HEK293T (cell line): Measurements from ENCODE around the gene NSF.

Source experiments
- ARNT ChIP-seq: fragments of 450-650 bp; IDR thresholded peaks from 2 replicates; pipeline ENCODE4 v1.6.1; 2017; ENCODE audit warnings: mild to moderate bottlenecking
- BHLHE40 ChIP-seq: fragments of 450-650 bp; IDR thresholded peaks from 2 replicates; pipeline ENCODE4 v1.6.1; 2016; ENCODE audit warnings: mild to moderate bottlenecking, moderate library complexity, borderline replicate concordance
- ELF4 ChIP-seq: fragments of 450-650 bp; IDR thresholded peaks from 2 replicates; pipeline ENCODE4 v1.6.1; 2017; ENCODE audit warnings: antibody characterized with exemption
- FOXA1 ChIP-seq: fragments of 450-650 bp; IDR thresholded peaks from 2 replicates; pipeline ENCODE4 v1.6.1; 2016; ENCODE audit warnings: mild to moderate bottlenecking
- FOXK2 ChIP-seq: fragments of 450-650 bp; IDR thresholded peaks from 2 replicates; pipeline ENCODE4 v1.6.1; 2016; ENCODE audit warnings: mild to moderate bottlenecking
- FOXM1 ChIP-seq: fragments of 450-650 bp; IDR thresholded peaks from 2 replicates; pipeline ENCODE4 v1.6.1; 2017; ENCODE audit warnings: mild to moderate bottlenecking, borderline replicate concordance
- HDGF ChIP-seq: fragments of 450-650 bp; IDR thresholded peaks from 2 replicates; pipeline ENCODE4 v1.6.1; 2017; ENCODE audit warnings: antibody characterized with exemption, borderline replicate concordance
- L3MBTL2 ChIP-seq: fragments of 450-650 bp; conservative IDR thresholded peaks from 2 replicates; pipeline ENCODE4 v1.6.1; 2016; ENCODE audit warnings: mild to moderate bottlenecking
- NFRKB ChIP-seq: fragments of 450-650 bp; IDR thresholded peaks from 2 replicates; pipeline ENCODE4 v1.6.1; 2016; ENCODE audit warnings: mild to moderate bottlenecking, moderate library complexity
- PKNOX1 ChIP-seq: fragments of 450-650 bp; IDR thresholded peaks from 2 replicates; pipeline ENCODE4 v1.6.1; 2016
- SP1 ChIP-seq: fragments of 450-650 bp; IDR thresholded peaks from 2 replicates; pipeline ENCODE4 v1.6.1; 2017
- SUZ12 ChIP-seq: fragments of 450-650 bp; IDR thresholded peaks from 2 replicates; pipeline ENCODE4 v1.6.1; 2016; ENCODE audit warnings: mild to moderate bottlenecking
- TARDBP ChIP-seq: fragments of 450-650 bp; IDR thresholded peaks from 2 replicates; pipeline ENCODE4 v1.6.1; 2016

DNA sequence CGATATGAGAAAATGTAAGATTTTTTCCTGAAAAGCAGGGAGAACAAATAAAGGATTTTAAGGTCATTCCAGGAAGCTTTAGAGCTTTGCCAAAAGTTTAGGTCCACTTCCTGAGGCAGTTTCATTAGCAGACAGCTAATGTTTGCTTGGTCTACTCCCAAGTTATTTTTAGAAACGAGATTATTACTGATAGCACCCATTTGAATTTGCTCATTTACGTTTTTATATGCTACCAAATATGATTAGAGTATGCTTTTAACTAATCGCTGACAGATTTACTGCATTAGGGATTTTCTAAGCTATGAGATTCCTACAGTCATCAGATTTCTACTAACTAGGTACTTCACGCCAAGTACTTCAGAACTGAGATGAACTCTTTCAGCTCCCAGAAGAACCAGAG, 129.9 kb downstream of the NSF start:
- TF ChIP-seq ARNT (no peak), SP1 (no peak), HDGF (no peak), SUZ12 (no peak), FOXK2 (no peak), NFRKB (no peak), FOXM1 (no peak), L3MBTL2 (no peak), TARDBP (no peak), BHLHE40 (no peak), PKNOX1 (no peak), ELF4 (no peak), FOXA1 (no peak)
